Bronchial epithelial cell (primary cell): ENCODE measurements around the gene TMC5. TPM values are rescaled to one million over a fixed set of nuclear protein-coding genes. Genes with fewer than 3 reads are reported as not detected.
"Not testable (repeated sequence)": the region's sequence is repeated elsewhere in the genome, so short reads cannot be mapped to it uniquely, and the experiment has no call there.

Experiments
- DNase-seq: peaks from one replicate; pipeline ENCODE4 v3.0.0-alpha.2; 2010; ENCODE audit warnings: low read depth
- FAIRE-seq: peaks from 2 replicates; lab custom pipeline; 2011; peaks lifted over from hg19 to GRCh38; lab: Jason Lieb, UNC
- H3K27me3 ChIP-seq: 2 replicates; pipeline ENCODE4 v1.5.1; 2011; ENCODE audit warnings: low read length; ENCODE audit not compliant: control insufficient read depth, insufficient read depth
- H3K36me3 ChIP-seq: 2 replicates; pipeline ENCODE4 v1.5.1; 2011; ENCODE audit warnings: low read length; ENCODE audit not compliant: control insufficient read depth, insufficient read depth
- H3K4me3 ChIP-seq: 2 replicates; pipeline ENCODE4 v1.5.1; 2011; ENCODE audit warnings: mild to moderate bottlenecking, low read depth, low read length, control low read depth
- total RNA-seq: library from RNA; depleted of rRNA; stranded (reverse); fragments of >200 nt; gene quantifications from 2 replicates; pipeline ENCODE4 v1.2.1, GENCODE V29; 2014
- TF ChIP-seq, protein P1 (sequence below): IDR thresholded peaks from 2 replicates; pipeline ENCODE4 v1.5.1; 2011; ENCODE audit warnings: mild to moderate bottlenecking, moderate library complexity, low read length, control low read depth, inconsistent platforms; ENCODE audit not compliant: insufficient read depth, severe bottlenecking

The TMC5 gene, protein sequence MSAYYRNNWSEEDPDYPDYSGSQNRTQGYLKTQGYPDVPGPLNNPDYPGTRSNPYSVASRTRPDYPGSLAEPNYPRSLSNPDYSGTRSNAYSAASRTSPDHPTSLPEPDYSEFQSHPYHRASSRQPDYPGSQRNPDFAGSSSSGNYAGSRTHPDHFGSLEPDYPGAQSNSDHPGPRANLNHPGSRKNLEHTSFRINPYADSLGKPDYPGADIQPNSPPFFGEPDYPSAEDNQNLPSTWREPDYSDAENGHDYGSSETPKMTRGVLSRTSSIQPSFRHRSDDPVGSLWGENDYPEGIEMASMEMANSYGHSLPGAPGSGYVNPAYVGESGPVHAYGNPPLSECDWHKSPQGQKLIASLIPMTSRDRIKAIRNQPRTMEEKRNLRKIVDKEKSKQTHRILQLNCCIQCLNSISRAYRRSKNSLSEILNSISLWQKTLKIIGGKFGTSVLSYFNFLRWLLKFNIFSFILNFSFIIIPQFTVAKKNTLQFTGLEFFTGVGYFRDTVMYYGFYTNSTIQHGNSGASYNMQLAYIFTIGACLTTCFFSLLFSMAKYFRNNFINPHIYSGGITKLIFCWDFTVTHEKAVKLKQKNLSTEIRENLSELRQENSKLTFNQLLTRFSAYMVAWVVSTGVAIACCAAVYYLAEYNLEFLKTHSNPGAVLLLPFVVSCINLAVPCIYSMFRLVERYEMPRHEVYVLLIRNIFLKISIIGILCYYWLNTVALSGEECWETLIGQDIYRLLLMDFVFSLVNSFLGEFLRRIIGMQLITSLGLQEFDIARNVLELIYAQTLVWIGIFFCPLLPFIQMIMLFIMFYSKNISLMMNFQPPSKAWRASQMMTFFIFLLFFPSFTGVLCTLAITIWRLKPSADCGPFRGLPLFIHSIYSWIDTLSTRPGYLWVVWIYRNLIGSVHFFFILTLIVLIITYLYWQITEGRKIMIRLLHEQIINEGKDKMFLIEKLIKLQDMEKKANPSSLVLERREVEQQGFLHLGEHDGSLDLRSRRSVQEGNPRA
- 0.26 and 3.5 TPM in 2 replicates for total RNA-seq

DNA sequence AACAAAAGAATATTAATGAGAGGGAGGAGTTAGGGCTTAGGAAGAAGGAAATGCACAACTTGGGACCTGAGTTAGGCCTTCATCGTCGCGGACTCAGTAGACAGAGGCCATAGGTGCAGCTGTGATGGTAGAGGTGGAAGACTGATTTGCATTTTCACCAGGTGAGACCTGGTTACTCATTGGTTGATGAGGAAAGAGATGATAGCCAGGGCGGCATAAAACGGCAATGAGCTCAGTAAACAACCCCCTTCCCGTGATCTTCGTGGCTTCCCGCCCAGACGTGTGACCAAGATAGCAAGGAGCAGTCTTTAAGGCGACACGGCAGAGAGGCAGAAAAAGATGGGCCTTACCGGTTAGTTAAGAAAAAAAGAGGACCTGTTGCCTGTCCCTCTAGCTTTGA lies at the start of gene TMC5:
Gene TMC5, plus strand, starts transcription at position 244 of the 400 bp plus-strand sequence. CDS start 22,156 bp downstream, outside the sequence.
- Histone ChIP-seq H3K36me3 (no peaks in the 10 kb centered on the region), H3K27me3 (no peaks in the 10 kb centered on the region), H3K4me3 (no peak within 1 kb of the TSS)
- TF ChIP-seq, protein P1, sequence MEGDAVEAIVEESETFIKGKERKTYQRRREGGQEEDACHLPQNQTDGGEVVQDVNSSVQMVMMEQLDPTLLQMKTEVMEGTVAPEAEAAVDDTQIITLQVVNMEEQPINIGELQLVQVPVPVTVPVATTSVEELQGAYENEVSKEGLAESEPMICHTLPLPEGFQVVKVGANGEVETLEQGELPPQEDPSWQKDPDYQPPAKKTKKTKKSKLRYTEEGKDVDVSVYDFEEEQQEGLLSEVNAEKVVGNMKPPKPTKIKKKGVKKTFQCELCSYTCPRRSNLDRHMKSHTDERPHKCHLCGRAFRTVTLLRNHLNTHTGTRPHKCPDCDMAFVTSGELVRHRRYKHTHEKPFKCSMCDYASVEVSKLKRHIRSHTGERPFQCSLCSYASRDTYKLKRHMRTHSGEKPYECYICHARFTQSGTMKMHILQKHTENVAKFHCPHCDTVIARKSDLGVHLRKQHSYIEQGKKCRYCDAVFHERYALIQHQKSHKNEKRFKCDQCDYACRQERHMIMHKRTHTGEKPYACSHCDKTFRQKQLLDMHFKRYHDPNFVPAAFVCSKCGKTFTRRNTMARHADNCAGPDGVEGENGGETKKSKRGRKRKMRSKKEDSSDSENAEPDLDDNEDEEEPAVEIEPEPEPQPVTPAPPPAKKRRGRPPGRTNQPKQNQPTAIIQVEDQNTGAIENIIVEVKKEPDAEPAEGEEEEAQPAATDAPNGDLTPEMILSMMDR, result no peak
- FAIRE-seq (no peak), DNase-seq (no peak)

DNA sequence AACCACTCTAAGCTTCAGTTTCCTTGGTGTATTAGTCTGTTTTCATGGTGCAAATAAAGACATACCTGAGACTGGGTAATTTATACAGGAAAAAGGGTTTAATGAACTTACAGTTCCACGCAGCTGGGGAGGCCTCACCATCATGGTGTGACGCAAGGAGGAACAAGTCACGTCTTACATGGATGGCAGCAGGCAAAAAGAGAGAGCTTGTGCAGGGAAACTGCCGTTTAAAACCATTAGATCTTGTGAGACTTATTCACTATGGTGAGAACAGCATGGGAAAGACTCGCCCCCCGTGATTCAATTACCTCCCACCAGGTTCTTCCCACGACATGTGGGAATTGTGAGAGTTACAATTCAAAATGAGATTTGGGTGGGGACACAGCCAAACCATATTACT lies 45.1 kb upstream of the TMC5 start:
- not testable (repeated sequence) for H3K4me3 ChIP-seq, DNase-seq, H3K36me3 ChIP-seq, FAIRE-seq, H3K27me3 ChIP-seq

GRCh38 chr16:19374402-19374801 lies 43.3 kb upstream of the TMC5 start:
- TF ChIP-seq, protein P1, result no peak
- Histone ChIP-seq H3K27me3 (peaks cover 1% of the 10 kb centered on the region), H3K4me3 (no peak overlapping the region), H3K36me3 (no peaks in the 10 kb centered on the region)
- DNase-seq (no peak), FAIRE-seq (no peak)

DNA sequence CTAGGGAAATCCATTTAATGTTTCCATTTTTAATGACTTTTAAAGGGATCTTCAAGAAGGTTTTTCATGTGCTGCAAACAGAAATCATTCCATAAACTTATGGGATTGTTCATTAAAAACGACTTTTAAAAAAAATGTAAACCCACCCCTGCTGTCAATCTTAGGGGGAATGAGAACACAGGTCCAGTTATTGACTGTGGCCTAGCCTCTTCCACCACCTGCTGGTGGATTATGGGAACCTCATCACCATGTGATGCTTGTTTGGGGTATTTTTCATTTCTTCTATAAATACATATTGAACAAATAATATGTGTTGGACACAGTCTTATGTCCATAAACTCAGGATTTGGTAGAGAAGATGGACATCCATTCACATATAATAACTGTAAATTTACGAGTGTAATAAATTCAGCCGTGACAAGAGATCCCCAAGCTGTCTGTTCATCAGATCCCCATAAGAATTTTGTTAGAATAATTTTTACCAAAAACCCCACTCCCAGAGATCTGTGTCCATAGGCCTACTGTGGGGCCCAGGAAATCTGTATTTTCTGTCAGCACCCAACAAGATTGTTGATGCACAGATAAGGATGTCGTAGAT lies 42.0 kb upstream of the TMC5 start:
- Histone ChIP-seq H3K27me3 (no peaks in the 10 kb centered on the region), H3K36me3 (no peaks in the 10 kb centered on the region), H3K4me3 (no peak overlapping the region)
- TF ChIP-seq, protein P1, result peak; percentile 59
- FAIRE-seq (no peak), DNase-seq (peak; percentile 52)

- Histone ChIP-seq H3K27me3 (no peaks in the 10 kb centered on the region), H3K4me3 (no peak overlapping the region), H3K36me3 (no peaks in the 10 kb centered on the region)
- DNase-seq (no peak), FAIRE-seq (no peak)
- TF ChIP-seq, protein P1, result no peak
Observed at GRCh38 chr16:19377864-19378263, 39.8 kb upstream of the TMC5 start.

DNA sequence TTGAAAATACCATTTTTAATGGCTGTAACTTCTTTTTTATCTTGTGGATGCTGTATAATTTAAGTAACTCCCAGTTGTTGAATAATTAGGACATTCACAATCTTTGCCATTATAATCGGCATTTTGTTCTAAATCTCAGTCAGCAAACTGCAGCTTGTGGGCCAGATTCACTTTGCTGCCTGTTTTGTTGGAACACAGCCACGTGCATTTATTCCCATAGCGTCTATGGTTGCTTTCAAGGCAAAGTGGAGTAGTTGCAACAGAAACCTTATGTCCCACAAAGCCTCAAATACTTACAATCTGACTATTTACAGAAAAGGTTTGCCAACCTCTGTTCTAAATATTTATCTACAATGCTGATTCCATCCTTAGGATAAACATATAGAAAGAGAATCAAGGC lies 39.2 kb upstream of the TMC5 start:
- no peak for DNase-seq
- TF ChIP-seq, protein P1, result no peak
- H3K36me3 ChIP-seq, result no peaks in the 10 kb centered on the region
- H3K4me3 ChIP-seq, result no peak overlapping the region
- no peaks in the 10 kb centered on the region for H3K27me3 ChIP-seq
- no peak for FAIRE-seq
